ENCODE results near the gene AOX1.

DNA sequence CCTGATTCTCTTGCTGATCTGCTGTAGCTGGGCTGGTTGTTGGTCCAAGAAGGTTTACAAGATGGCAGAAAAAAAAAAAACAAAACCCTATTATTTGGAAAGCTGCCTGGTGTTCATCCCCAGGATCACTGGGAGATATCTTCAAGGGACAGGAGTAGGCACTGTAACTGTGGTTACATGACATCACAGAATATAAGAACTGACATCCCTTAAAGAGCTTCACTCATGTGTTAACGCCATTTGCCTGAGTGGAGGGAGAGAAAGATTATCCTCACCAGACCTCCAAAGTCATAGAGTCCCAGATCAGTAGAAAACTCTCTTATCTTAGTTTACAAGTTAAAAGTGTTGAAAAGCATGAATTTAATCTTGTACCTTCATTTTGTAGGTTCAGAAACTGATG lies 130.6 kb downstream of the AOX1 start:
- TF ChIP-seq, protein P1, sequence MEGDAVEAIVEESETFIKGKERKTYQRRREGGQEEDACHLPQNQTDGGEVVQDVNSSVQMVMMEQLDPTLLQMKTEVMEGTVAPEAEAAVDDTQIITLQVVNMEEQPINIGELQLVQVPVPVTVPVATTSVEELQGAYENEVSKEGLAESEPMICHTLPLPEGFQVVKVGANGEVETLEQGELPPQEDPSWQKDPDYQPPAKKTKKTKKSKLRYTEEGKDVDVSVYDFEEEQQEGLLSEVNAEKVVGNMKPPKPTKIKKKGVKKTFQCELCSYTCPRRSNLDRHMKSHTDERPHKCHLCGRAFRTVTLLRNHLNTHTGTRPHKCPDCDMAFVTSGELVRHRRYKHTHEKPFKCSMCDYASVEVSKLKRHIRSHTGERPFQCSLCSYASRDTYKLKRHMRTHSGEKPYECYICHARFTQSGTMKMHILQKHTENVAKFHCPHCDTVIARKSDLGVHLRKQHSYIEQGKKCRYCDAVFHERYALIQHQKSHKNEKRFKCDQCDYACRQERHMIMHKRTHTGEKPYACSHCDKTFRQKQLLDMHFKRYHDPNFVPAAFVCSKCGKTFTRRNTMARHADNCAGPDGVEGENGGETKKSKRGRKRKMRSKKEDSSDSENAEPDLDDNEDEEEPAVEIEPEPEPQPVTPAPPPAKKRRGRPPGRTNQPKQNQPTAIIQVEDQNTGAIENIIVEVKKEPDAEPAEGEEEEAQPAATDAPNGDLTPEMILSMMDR (IDR thresholded peaks at IDR 0.05): no peak
- TF ChIP-seq GATA2 (CRISPR knock-in tag; IDR thresholded peaks at IDR 0.05) (no peak), SMC3 (IDR thresholded peaks at IDR 0.05; ENCODE audit: low read depth, low read length) (no peak), EP300 (IDR thresholded peaks at IDR 0.05; ENCODE audit: borderline replicate concordance in 1 of 2, low read depth in 1 of 2, low read length in 1 of 2) (no peak), YY1 (IDR thresholded peaks at IDR 0.05; ENCODE audit: low read depth) (no peak), EZH2phosphoT487 (IDR thresholded peaks at IDR 0.05; ENCODE audit: borderline replicate concordance, low read depth) (no peak), SIN3A (IDR thresholded peaks at IDR 0.05; ENCODE audit: borderline replicate concordance, low read depth, low read length) (no peak), ELF1 (IDR thresholded peaks at IDR 0.05) (no peak), MEF2A (IDR thresholded peaks at IDR 0.05; ENCODE audit: borderline replicate concordance, low read depth) (no peak), POLR2AphosphoS5 (IDR thresholded peaks at IDR 0.05; ENCODE audit: low read depth, low read length) (no peak), TAF1 (IDR thresholded peaks at IDR 0.05; ENCODE audit: borderline replicate concordance, low read depth, low read length) (no peak)
- TF ChIP-seq, protein P2, sequence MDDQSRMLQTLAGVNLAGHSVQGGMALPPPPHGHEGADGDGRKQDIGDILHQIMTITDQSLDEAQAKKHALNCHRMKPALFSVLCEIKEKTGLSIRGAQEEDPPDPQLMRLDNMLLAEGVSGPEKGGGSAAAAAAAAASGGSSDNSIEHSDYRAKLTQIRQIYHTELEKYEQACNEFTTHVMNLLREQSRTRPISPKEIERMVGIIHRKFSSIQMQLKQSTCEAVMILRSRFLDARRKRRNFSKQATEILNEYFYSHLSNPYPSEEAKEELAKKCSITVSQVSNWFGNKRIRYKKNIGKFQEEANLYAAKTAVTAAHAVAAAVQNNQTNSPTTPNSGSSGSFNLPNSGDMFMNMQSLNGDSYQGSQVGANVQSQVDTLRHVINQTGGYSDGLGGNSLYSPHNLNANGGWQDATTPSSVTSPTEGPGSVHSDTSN (IDR thresholded peaks at IDR 0.05): no peak
- TF ChIP-seq, protein P3, sequence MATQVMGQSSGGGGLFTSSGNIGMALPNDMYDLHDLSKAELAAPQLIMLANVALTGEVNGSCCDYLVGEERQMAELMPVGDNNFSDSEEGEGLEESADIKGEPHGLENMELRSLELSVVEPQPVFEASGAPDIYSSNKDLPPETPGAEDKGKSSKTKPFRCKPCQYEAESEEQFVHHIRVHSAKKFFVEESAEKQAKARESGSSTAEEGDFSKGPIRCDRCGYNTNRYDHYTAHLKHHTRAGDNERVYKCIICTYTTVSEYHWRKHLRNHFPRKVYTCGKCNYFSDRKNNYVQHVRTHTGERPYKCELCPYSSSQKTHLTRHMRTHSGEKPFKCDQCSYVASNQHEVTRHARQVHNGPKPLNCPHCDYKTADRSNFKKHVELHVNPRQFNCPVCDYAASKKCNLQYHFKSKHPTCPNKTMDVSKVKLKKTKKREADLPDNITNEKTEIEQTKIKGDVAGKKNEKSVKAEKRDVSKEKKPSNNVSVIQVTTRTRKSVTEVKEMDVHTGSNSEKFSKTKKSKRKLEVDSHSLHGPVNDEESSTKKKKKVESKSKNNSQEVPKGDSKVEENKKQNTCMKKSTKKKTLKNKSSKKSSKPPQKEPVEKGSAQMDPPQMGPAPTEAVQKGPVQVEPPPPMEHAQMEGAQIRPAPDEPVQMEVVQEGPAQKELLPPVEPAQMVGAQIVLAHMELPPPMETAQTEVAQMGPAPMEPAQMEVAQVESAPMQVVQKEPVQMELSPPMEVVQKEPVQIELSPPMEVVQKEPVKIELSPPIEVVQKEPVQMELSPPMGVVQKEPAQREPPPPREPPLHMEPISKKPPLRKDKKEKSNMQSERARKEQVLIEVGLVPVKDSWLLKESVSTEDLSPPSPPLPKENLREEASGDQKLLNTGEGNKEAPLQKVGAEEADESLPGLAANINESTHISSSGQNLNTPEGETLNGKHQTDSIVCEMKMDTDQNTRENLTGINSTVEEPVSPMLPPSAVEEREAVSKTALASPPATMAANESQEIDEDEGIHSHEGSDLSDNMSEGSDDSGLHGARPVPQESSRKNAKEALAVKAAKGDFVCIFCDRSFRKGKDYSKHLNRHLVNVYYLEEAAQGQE (IDR thresholded peaks at IDR 0.05; ENCODE audit: low read depth, low read length): no peak
- TF ChIP-seq, protein P4, sequence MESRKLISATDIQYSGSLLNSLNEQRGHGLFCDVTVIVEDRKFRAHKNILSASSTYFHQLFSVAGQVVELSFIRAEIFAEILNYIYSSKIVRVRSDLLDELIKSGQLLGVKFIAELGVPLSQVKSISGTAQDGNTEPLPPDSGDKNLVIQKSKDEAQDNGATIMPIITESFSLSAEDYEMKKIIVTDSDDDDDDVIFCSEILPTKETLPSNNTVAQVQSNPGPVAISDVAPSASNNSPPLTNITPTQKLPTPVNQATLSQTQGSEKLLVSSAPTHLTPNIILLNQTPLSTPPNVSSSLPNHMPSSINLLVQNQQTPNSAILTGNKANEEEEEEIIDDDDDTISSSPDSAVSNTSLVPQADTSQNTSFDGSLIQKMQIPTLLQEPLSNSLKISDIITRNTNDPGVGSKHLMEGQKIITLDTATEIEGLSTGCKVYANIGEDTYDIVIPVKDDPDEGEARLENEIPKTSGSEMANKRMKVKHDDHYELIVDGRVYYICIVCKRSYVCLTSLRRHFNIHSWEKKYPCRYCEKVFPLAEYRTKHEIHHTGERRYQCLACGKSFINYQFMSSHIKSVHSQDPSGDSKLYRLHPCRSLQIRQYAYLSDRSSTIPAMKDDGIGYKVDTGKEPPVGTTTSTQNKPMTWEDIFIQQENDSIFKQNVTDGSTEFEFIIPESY (IDR thresholded peaks at IDR 0.05; ENCODE audit: borderline replicate concordance, low read depth): no peak
